ENCODE results near the gene IVNS1ABP. TPM values are rescaled to one million over a fixed set of nuclear protein-coding genes. Genes with fewer than 3 reads are reported as not detected.

IVNS1ABP gene
- total RNA-seq: 59.3 and 72.7 TPM in 2 replicates

GRCh38 chr1:185317034-185317885 is at the start of gene IVNS1ABP:
TSS of gene IVNS1ABP (minus strand) at chr1:185317243. CDS start at chr1:185309493, 7,750 bp downstream.

Other genes with a start within 250 kb of the IVNS1ABP start
- 9.1 and 9.3 TPM in 2 replicates for gene TRMT1L, start 160.3 kb downstream of the IVNS1ABP start, total RNA-seq
- gene SWT1, start 160.1 kb downstream of the IVNS1ABP start, total RNA-seq: 1.7 and 1.9 TPM in 2 replicates